Renal pelvis (tissue), 12 donors: Measurements from ENCODE around the gene GBGT1. TPM values are rescaled to one million over a fixed set of nuclear protein-coding genes. Genes with fewer than 3 reads are reported as not detected.
"Not testable (repeated sequence)": the region's sequence is repeated elsewhere in the genome, so short reads cannot be mapped to it uniquely, and the experiment has no call there.

Experiments used
- DNase-seq: peaks from one replicate; pipeline ENCODE4 v3.0.0-alpha.2; 2013
- long read RNA-seq, 16 experiments: transcript quantifications; one replicate each; lab custom pipeline, GENCODE V29; 2026
- polyA plus RNA-seq, 3 donors: library from polyadenylated mRNA; unstranded; fragments of 120-200 nt; gene quantifications; one replicate each; pipeline ENCODE4 v1.2.1, GENCODE V29; 2013; ENCODE audit not compliant: insufficient read length in 3 of 3

The GBGT1 gene
- 1 to 10 TPM; 1.9 to 3.1 (median 3.0) TPM for polyA plus RNA-seq
- long read RNA-seq, donor 1, partial matches to known transcripts: 0 of 1 reads
- long read RNA-seq, donor 1, other reads (novel, unspliced or antisense): 0 of 1 reads
- long read RNA-seq, donor 2, partial matches to known transcripts: 0 of 1 reads
- long read RNA-seq, donor 2, other reads (novel, unspliced or antisense): 0 of 1 reads
- long read RNA-seq, donor 3, partial matches to known transcripts: 0 of 2 reads
- long read RNA-seq, donor 3, other reads (novel, unspliced or antisense): 0 of 2 reads
- long read RNA-seq, donor 4: 0 reads
- long read RNA-seq, donor 5, partial matches to known transcripts: 0 of 1 reads
- long read RNA-seq, donor 5, other reads (novel, unspliced or antisense): 0 of 1 reads
- long read RNA-seq, donor 6, partial matches to known transcripts: 0 of 1 reads
- long read RNA-seq, donor 6, other reads (novel, unspliced or antisense): 0 of 1 reads
- long read RNA-seq, donor 7, partial matches to known transcripts: 0 of 1 reads
- long read RNA-seq, donor 7, other reads (novel, unspliced or antisense): 0 of 1 reads
- long read RNA-seq, donor 8, partial matches to known transcripts: 0 of 1 reads
- long read RNA-seq, donor 8, other reads (novel, unspliced or antisense): 0 of 1 reads
- long read RNA-seq, donor 9, partial matches to known transcripts: 0 of 1 reads
- long read RNA-seq, donor 9, other reads (novel, unspliced or antisense): 0 of 1 reads
- long read RNA-seq, donor 10: 0 reads
- long read RNA-seq, donor 11: 0 reads
- long read RNA-seq, donor 12: 0 reads
- long read RNA-seq, donor 13: 0 reads
- long read RNA-seq, donor 14: 0 reads
- long read RNA-seq, donor 15: 0 reads
- long read RNA-seq, donor 16: 0 reads

GRCh38 chr9:133163504-133164172 is at the start of gene GBGT1:
Gene GBGT1 (minus strand): TSS chr9:133163914. CDS start chr9:133162412, 1,502 bp downstream.
- no peak for DNase-seq

GRCh38 chr9:133210609-133211008 is 46.9 kb upstream of the GBGT1 start:
- DNase-seq: no peak

- no peak for DNase-seq
Observed at GRCh38 chr9:133210202-133210532, 46.5 kb upstream of the GBGT1 start.

- not testable (repeated sequence) for DNase-seq
Observed at GRCh38 chr9:133209327-133210201, 45.9 kb upstream of the GBGT1 start.

GRCh38 chr9:133208880-133209300 is 45.2 kb upstream of the GBGT1 start, which contains the start of gene OBP2B:
Gene OBP2B (minus strand): TSS chr9:133209250. CDS start chr9:133209199, 51 bp downstream.
- not testable (repeated sequence) for DNase-seq

- DNase-seq: not testable (repeated sequence)
Observed at GRCh38 chr9:133208171-133208879, 44.6 kb upstream of the GBGT1 start.

GRCh38 chr9:133207540-133208170 is 43.9 kb upstream of the GBGT1 start:
- no peak for DNase-seq

- no peak for DNase-seq
Observed at GRCh38 chr9:133207021-133207531, 43.4 kb upstream of the GBGT1 start.

- no peak for DNase-seq
Observed at GRCh38 chr9:133205996-133206931, 42.5 kb upstream of the GBGT1 start.

GRCh38 chr9:133205481-133205887 is 41.8 kb upstream of the GBGT1 start:
- DNase-seq: not testable (repeated sequence)

GRCh38 chr9:133204993-133205336 is 41.3 kb upstream of the GBGT1 start:
- no peak for DNase-seq

GRCh38 chr9:133204335-133204992 is 40.8 kb upstream of the GBGT1 start:
- no peak for DNase-seq

GRCh38 chr9:133203506-133204075 is 39.9 kb upstream of the GBGT1 start:
- no peak for DNase-seq

GRCh38 chr9:133202688-133203453 is 39.2 kb upstream of the GBGT1 start:
- no peak for DNase-seq

- no peak for DNase-seq
Observed at GRCh38 chr9:133202145-133202513, 38.4 kb upstream of the GBGT1 start.

- DNase-seq: no peak
Observed at GRCh38 chr9:133201424-133202144, 37.9 kb upstream of the GBGT1 start.
